Urinary bladder (tissue), 4 donors: Measurements from ENCODE around the gene SLC18A2. TPM values are rescaled to one million over a fixed set of nuclear protein-coding genes. Genes with fewer than 3 reads are reported as not detected.
A peak's percentile ranks its signal among the peaks of the same experiment; 100 is the strongest.

Experiments used
- DNase-seq: peaks from one replicate; pipeline ENCODE4 v3.0.0-alpha.2; 2015; ENCODE audit errors: extremely low spot score
- H3K27ac ChIP-seq: one replicate; pipeline ENCODE4 v1.5.1; 2013; ENCODE audit warnings: low read depth, mild to moderate bottlenecking, moderate library complexity
- H3K36me3 ChIP-seq: one replicate; pipeline ENCODE4 v1.6.1; 2013; ENCODE audit warnings: mild to moderate bottlenecking, moderate library complexity; ENCODE audit not compliant: insufficient read depth
- H3K4me1 ChIP-seq: one replicate; pipeline ENCODE4 v1.6.1; 2013; ENCODE audit warnings: mild to moderate bottlenecking, moderate library complexity; ENCODE audit not compliant: insufficient read depth
- H3K4me3 ChIP-seq: one replicate; pipeline ENCODE4 v1.5.1; 2013; ENCODE audit warnings: low read depth, low read length
- WGBS: extraction: QIAGEN DNeasy Blood & Tissue Kit; methylation state at CpG from one replicate; pipeline ENCODE4 v1.1.7; 2013; 5-methylcytosine and 5-hydroxymethylcytosine counted together
- polyA plus RNA-seq: library from polyadenylated mRNA; stranded (reverse); fragments of 200-250 nt; gene quantifications from one replicate; pipeline ENCODE4 v1.2.3, GENCODE V29; 2013
- total RNA-seq: library from RNA; depleted of rRNA; stranded (reverse); fragments of >200 nt; gene quantifications from one replicate; pipeline ENCODE4 v1.2.3, GENCODE V29; 2014
- donor health status: healthy with polysubstance abuse.
- donor health status: healthy.

Gene SLC18A2
- total and polyA plus RNA-seq, 2 donors = 2.5 to 12.6 TPM

DNA sequence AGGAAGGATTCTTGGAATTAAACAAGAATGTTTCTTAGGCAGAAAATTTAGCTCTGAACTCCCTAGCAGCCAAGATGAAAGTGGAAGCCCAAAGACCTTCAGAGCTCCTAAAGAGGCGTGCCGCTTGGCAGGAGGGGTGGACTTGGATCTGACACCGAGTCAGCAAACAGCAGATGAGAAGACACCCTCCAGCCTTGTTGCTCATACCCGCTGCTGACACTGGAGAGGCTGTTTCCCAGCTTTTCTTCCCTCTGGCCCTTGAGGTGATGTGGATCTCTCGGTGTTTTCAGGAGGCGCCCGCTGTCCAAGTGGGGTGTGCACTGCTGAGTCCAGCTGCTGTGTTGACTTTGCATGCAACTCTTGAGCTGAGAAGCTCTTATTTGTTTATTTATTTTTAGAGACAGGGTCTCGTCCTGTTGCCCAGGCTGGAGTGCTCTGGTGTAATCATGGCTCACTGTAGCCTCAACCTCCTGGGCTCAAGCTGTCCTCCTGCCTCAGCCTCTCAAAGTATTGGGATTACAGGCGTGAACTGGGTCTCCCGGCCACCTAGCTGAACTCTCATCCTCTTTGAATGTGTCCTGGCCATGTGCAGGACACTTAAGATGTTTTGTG is 21.5 kb downstream of the SLC18A2 start:
- no peaks in the 10 kb centered on the region for H3K4me1 ChIP-seq
- H3K27ac ChIP-seq = no peak overlapping the region
- WGBS = 73% methylated on average over 10 of the region's 10 CpGs
- no peak for DNase-seq
- no peaks in the 10 kb centered on the region for H3K36me3 ChIP-seq
- H3K4me3 ChIP-seq = no peak overlapping the region

DNA sequence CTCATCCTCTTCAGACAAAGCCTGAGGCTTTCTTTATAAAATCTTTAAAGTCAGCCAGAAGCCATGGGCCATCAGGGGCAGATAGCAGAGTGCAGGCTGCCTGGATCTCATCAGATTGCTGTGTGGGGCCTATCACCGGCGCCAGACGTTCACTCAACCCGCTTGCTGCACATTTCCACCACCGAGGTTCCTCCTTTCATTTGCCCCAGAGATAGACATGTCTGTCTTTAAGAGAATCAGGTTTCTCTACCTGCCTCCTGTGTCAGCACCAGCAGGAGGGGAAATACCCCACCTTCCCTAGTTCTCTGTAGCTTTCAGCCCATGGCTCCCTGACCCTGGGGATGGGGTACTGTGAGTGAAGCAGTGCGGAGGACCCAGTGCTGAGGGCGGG is 22.0 kb downstream of the SLC18A2 start:
- 73% methylated on average over 7 of the region's 7 CpGs for WGBS
- Histone ChIP-seq H3K27ac (no peak overlapping the region), H3K4me3 (no peak overlapping the region), H3K4me1 (no peaks in the 10 kb centered on the region), H3K36me3 (no peaks in the 10 kb centered on the region)
- DNase-seq = no peak

DNA sequence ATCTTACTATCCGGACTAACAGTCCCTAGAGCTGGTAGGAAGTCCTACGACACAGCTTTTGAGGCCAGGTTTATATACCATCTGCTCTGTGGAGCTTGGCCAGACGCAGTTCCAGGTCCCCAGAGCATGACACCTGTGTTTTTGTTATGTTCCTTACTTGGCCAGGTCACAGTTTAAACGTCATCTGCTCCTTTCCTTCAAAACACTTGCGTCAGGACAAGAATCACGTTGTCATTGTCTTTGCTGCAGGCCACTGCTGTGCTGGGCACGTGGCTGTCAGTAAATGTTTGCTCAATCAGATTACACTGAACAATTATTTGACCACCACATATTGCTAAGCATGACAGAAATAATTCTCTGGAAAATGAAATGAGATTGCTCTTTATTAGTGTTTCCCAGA is 23.9 kb downstream of the SLC18A2 start:
- Histone ChIP-seq H3K4me3 (no peak overlapping the region), H3K4me1 (no peaks in the 10 kb centered on the region), H3K27ac (no peak overlapping the region), H3K36me3 (no peaks in the 10 kb centered on the region)
- 71% methylated on average over 7 of the region's 7 CpGs for WGBS
- peak; percentile 4 for DNase-seq

DNA sequence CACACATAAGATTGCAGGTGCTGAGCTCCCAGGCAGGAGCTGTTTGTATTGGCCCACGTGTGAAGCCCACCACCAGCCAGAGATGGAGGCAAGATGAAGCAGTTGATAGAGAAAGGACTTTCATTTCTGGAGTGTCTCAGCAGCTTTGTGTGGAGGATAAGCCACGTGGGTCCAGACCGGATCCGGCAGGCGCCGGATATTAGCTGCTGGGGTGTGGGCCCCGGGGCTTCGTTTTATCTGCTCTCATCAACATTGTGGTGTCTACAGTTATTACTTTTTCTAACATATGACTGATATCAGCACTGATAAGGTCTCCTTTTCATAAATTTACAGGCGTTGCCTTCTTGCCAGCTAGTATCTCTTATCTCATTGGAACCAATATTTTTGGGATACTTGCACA is 25.5 kb downstream of the SLC18A2 start:
- Histone ChIP-seq H3K4me3 (no peak overlapping the region), H3K36me3 (no peaks in the 10 kb centered on the region), H3K27ac (no peak overlapping the region), H3K4me1 (no peaks in the 10 kb centered on the region)
- WGBS = 68% methylated on average over 9 of the region's 9 CpGs
- no peak for DNase-seq

DNA sequence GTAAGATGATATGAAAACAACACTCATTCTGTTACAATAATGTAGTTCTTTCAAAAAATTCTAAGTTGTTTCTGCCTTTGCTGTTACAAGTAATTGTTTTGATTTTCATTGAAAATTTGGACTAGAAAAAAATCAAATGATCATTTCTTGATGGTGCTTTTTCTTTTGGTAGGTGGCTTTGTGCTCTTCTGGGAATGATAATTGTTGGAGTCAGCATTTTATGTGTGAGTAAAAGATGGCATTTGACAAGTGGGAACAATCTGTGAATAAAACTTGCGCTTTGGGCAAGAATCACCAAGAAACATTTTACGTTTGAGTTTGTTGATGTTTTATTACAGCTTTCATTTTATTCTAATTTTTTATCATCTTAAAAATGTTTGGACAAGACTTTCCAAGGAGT is 25.9 kb downstream of the SLC18A2 start:
- 73% methylated on average over 2 of the region's 2 CpGs for WGBS
- Histone ChIP-seq H3K27ac (no peak overlapping the region), H3K4me1 (no peaks in the 10 kb centered on the region), H3K4me3 (no peak overlapping the region), H3K36me3 (no peaks in the 10 kb centered on the region)
- no peak for DNase-seq

DNA sequence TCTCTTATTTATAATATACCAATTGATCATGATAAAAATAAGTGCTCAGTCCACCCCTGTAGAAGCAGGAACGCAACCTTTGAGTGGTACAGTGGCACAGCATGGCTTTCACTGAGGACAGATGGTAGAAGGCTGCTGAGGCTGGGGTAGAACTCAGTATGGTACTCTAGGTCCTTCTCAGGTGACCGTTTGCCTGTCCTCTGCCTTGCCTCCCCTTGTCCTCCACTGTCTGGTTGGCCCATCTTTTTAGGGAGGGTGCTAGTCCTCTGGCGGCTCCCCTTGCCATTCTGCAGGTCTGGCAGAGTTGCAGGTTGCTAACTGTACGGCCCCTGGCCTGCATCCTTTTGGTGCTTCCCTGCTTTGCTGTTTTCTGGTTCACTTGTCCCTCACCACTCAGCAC is 27.3 kb downstream of the SLC18A2 start:
- H3K27ac ChIP-seq = no peak overlapping the region
- no peak for DNase-seq
- WGBS = 93% methylated on average over 4 of the region's 4 CpGs
- H3K4me3 ChIP-seq = no peak overlapping the region
- no peaks in the 10 kb centered on the region for H3K4me1 ChIP-seq
- no peaks in the 10 kb centered on the region for H3K36me3 ChIP-seq

DNA sequence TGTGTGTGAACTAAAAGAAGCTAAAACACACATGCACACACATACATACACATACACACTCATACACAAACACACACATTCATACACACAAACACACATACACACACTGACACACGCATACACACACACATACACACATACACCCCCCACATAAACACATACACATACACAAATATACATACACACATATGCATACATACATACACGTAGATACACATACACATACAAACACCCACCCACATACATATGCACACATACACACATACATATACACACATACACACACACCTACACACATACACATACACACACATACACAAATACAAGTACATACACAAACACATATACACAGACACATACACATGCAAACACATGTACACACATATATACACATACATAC is 28.0 kb downstream of the SLC18A2 start:
- H3K27ac ChIP-seq = no peak overlapping the region
- H3K4me3 ChIP-seq = no peak overlapping the region
- no peaks in the 10 kb centered on the region for H3K4me1 ChIP-seq
- no peaks in the 10 kb centered on the region for H3K36me3 ChIP-seq
- WGBS = 96% methylated on average over 2 of the region's 2 CpGs
- DNase-seq = no peak

DNA sequence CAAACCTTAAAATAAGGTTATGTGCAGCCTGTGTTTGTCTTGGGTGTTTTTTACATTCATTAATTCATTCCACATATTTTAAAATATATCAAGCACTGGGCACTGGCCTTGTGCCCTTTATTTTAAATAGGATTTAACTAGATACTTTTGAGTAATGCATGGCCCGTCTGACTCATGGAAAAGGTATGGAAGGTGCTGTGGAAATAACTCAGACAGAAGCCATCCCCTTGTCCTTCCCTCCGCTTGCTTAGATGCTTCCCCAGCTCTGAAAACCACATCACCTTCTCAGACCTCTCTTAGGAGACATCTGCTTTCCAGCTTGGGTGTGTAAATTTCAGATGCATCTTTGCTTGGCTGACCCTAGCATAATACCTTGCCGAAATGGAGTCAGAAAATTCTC is 30.5 kb downstream of the SLC18A2 start:
- Histone ChIP-seq H3K4me3 (no peak overlapping the region), H3K36me3 (no peaks in the 10 kb centered on the region), H3K27ac (no peak overlapping the region), H3K4me1 (no peaks in the 10 kb centered on the region)
- DNase-seq = no peak
- WGBS = 85% methylated on average over 3 of the region's 3 CpGs

DNA sequence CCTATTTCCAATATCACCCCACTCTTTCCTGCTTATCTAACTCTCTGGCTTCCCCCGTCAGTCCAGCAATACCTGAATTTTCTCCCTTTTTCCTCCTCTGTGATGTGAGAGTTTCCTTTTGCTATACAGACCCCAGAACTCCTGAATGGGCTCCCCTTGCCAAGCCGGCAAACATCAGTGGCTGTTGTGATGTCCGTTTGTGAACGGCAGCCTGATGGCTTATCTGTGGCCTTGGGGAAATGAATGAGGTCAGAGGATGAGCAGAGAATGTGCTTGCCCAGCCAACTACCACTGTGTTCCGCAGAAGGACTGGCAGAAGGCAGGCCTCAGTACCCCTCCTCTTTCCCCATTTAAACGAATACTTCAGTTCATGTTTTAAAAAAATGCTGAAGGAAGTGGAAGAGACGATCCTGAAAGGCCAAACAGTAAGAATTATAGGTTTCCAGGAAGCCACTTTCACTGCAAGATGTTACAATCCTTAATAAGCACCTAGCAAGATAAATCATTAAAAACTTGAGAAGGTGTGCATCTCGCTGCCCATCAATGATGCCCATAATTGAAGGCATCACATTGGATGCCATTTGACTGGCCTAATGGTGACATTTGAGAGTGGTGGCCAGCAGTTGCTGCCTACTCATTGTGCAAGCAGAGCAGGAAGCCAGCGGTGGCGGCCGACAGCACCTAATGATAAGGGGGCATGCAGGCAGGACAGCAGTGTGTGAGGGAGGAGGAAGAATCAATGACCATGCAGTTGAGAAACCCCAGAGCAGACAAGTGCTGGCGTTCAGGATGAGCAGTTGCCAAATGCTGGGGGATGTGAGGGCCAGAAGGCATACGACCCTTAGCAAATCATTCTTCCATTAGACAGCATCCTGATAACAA is 31.5 kb downstream of the SLC18A2 start:
- H3K4me1 ChIP-seq = no peaks in the 10 kb centered on the region
- WGBS = 63% methylated on average over 13 of the region's 13 CpGs
- no peak overlapping the region for H3K27ac ChIP-seq
- no peak overlapping the region for H3K4me3 ChIP-seq
- no peak for DNase-seq
- H3K36me3 ChIP-seq = no peaks in the 10 kb centered on the region

DNA sequence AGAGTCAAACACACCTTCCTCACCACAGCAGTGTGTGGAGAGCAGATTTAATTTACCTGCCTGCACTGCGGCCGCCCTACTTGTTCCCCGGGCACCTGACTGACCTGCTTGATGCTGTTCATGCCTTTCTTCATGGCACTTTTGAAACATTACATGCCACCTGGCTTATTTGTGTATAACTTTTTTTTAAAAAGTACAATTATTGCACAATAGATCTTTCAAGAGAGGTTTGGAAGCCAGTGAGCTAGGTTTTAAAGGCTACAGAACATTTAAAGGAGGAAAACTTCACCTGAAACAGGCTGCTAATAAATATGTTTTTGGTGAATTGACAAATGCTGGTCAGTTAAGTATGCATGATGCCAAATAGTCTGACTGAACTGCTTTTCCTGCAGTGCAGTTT is 33.1 kb downstream of the SLC18A2 start:
- DNase-seq = no peak
- Histone ChIP-seq H3K36me3 (no peaks in the 10 kb centered on the region), H3K4me3 (no peak overlapping the region), H3K4me1 (no peaks in the 10 kb centered on the region), H3K27ac (no peak overlapping the region)
- 98% methylated on average over 3 of the region's 3 CpGs for WGBS

DNA sequence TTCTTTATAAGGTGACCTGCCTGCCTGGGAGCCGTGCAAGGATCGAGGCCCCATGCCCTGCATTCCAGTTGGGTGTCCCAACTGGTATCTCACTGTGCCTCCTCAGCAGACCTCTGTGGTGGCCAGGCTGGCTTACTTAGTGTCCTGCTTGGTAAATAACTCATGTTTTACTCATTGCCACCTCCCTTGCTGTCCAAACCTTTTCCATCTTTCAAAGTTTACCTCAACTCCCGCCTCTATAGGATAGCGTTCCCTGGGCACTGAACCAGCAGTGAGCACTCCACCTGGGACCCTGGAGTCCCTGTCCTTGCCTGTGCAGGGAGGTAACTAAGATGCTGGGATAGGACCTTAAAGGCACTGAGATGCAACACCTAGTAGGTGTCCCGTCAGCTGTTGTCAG is 33.6 kb downstream of the SLC18A2 start:
- 91% methylated on average over 5 of the region's 5 CpGs for WGBS
- DNase-seq = no peak

DNA sequence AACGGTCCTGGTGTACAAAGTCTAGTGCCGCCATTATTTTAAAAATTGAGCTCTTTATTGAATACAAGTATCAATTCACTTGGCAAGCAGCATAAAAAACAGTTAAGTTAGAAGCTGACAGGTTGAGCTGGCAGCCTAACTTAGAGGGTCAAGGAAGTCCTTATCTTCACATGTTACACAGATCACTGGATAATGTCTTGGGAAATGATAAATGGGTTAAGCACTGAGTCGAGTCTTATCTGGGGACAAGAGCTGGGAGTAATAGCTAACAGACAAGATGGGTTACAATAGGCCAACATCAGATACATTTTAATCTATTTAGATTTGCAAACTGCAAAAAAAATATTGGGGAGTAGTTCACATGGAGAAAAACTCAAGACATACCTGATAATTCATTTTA is 34.2 kb downstream of the SLC18A2 start:
- H3K27ac ChIP-seq = no peak overlapping the region
- no peaks in the 10 kb centered on the region for H3K36me3 ChIP-seq
- 57% methylated on average over 3 of the region's 3 CpGs for WGBS
- no peak overlapping the region for H3K4me3 ChIP-seq
- H3K4me1 ChIP-seq = no peaks in the 10 kb centered on the region
- no peak for DNase-seq

More for the DNA sequence above, 33.6 kb downstream of the SLC18A2 start:
- Histone ChIP-seq H3K27ac (no peak overlapping the region), H3K4me3 (no peak overlapping the region), H3K4me1 (no peaks in the 10 kb centered on the region), H3K36me3 (no peaks in the 10 kb centered on the region)

DNA sequence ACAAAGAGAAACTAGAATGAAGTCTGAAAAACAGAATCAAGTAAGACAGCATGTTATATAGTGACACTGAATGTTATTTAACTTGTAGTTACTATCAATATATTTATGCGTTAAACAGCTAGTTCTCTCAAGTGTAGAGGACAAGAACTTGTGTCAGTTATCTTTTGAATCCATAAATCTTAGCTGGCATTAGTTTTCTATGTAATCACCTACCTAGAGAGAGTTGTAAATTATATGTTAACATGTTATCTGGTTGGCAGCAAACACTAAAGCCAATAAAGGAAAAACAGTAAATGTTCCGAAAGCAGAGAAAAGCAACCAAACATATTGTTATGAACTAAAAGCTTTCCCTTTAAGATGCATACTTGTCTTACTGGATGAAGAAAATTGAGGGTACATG is 36.8 kb downstream of the SLC18A2 start:
- Histone ChIP-seq H3K27ac (no peak overlapping the region), H3K4me3 (no peak overlapping the region), H3K4me1 (no peaks in the 10 kb centered on the region), H3K36me3 (no peaks in the 10 kb centered on the region)
- WGBS = 79% methylated on average over 2 of the region's 2 CpGs
- no peak for DNase-seq

DNA sequence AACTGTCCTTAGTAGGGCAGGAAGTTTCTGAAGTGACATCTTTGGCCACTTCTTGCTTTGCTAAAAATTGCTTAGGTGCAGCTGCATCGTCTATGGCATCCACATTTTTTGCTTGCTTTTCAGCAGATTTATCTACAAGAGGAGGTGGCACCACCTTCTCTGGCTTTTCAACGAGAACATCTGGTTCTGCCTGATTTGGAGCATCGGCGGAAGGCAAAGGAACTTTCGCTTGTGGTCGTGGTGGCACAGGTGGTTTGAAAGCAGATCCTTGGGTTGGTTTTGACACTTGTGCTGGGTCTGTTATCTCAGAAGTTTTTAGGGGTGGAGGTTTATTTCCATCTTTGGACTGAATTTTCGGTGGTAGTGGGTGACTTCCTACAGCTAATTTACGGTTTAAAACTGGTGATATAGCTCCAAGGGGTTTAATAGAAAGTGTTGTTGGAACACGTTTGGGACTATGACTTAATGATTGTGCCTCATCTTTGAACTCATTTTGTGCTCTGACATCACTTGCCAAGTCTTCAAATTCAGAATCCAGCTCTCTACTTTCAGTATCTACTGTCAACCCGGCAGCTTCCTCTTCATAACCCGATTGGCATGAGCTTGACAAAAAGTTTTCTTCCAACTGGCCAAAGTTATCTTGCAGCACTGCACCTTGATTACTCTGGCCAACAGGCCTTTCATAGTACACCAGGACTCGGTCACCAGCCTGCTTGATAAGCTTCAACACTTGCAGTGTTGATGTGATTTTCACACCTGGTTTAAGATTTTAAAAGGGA is 44.0 kb downstream of the SLC18A2 start:
- no peak overlapping the region for H3K27ac ChIP-seq
- no peak overlapping the region for H3K4me3 ChIP-seq
- no peaks in the 10 kb centered on the region for H3K4me1 ChIP-seq
- WGBS = 92% methylated on average over 12 of the region's 12 CpGs
- peaks cover 2% of the 10 kb centered on the region for H3K36me3 ChIP-seq
- DNase-seq = no peak
